DOHH2 (cell line): ENCODE data around the gene ZMAT2.
"Not testable (repeated sequence)": the region's sequence is repeated elsewhere in the genome, so short reads cannot be mapped to it uniquely, and the experiment has no call there.

ENCODE experiments used
- H3F3A ChIP-seq: fragments of 200-600 bp; sonication (generic), shearing (Covaris generic); 2 replicates; pipeline ENCODE4 v1.6.0; 2016; ENCODE audit warnings: antibody characterized with exemption, mild to moderate bottlenecking; ENCODE audit not compliant: control insufficient read depth, insufficient read depth
- H3K27ac ChIP-seq: fragments of 200-600 bp; sonication (generic); 2 replicates; pipeline ENCODE4 v1.5.1; 2014; ENCODE audit warnings: low read depth, mild to moderate bottlenecking, low read length, moderate library complexity
- H3K27me3 ChIP-seq: fragments of 200-600 bp; sonication (generic); 2 replicates; pipeline ENCODE4 v1.6.1; 2014; ENCODE audit warnings: mild to moderate bottlenecking, low read length, mixed read lengths; ENCODE audit not compliant: control insufficient read depth
- H3K36me3 ChIP-seq: fragments of 200-600 bp; sonication (generic); 2 replicates; pipeline ENCODE4 v1.6.1; 2014; ENCODE audit warnings: mild to moderate bottlenecking, low read length, moderate library complexity, mixed read lengths; ENCODE audit not compliant: control insufficient read depth
- H3K4me1 ChIP-seq: fragments of 200-600 bp; sonication (generic); 2 replicates; pipeline ENCODE4 v1.6.1; 2014; ENCODE audit warnings: mild to moderate bottlenecking, low read length, mixed read lengths; ENCODE audit not compliant: control insufficient read depth
- H3K4me2 ChIP-seq: fragments of 200-600 bp; sonication (generic); 2 replicates; pipeline ENCODE4 v1.6.0; 2014; ENCODE audit warnings: mild to moderate bottlenecking, low read length, moderate library complexity
- H3K4me3 ChIP-seq: fragments of 200-600 bp; sonication (generic); 2 replicates; pipeline ENCODE4 v1.5.1; 2014; ENCODE audit warnings: mild to moderate bottlenecking, low read length, mixed read lengths
- H3K79me2 ChIP-seq: fragments of 200-600 bp; sonication (generic); 2 replicates; pipeline ENCODE4 v1.6.1; 2014; ENCODE audit warnings: mild to moderate bottlenecking, low read length, mixed read lengths; ENCODE audit not compliant: control insufficient read depth
- H3K9me2 ChIP-seq: fragments of 200-600 bp; sonication (generic); replicated peaks from 2 replicates; pipeline ENCODE4 v1.6.1; 2014; ENCODE audit warnings: mild to moderate bottlenecking, low read length, mixed read lengths; ENCODE audit not compliant: control insufficient read depth
- H3K9me3 ChIP-seq: fragments of 200-600 bp; sonication (generic); 2 replicates; pipeline ENCODE4 v1.6.1; 2014; ENCODE audit warnings: antibody characterized with exemption, low read length, mixed read lengths; ENCODE audit not compliant: control insufficient read depth, insufficient read depth
- H4K20me1 ChIP-seq: fragments of 200-600 bp; sonication (generic); 2 replicates; pipeline ENCODE4 v1.6.0; 2014; ENCODE audit warnings: low read depth, mild to moderate bottlenecking, antibody characterized with exemption, low read length, moderate library complexity; ENCODE audit not compliant: control insufficient read depth, insufficient read depth
- CTCF ChIP-seq: fragments of 200-600 bp; sonication (generic); IDR thresholded peaks from one replicate; pipeline ENCODE4 v1.5.1; 2014; ENCODE audit warnings: antibody characterized with exemption, mild to moderate bottlenecking, low read depth, low read length; ENCODE audit not compliant: poor library complexity, severe bottlenecking
- EZH2phosphoT487 ChIP-seq: fragments of 200-600 bp; sonication (generic); IDR thresholded peaks from 2 replicates; pipeline ENCODE4 v1.6.1; 2017; ENCODE audit warnings: borderline replicate concordance, mild to moderate bottlenecking, antibody characterized with exemption, low read length, moderate library complexity, mixed read lengths

Gene ZMAT2

GRCh38 chr5:140664359-140665119 lies 35.7 kb upstream of the ZMAT2 start, which contains the start of gene WDR55:
Gene WDR55, plus strand, starts transcription at chr5:140664904. Its CDS starts 9 bp downstream, at chr5:140664913.
- no peak for TF ChIP-seq EZH2phosphoT487
- TF ChIP-seq CTCF: no peak
- peaks cover 19% of the 10 kb centered on the region for H3K4me1 ChIP-seq
- 0 out of 2 replicates have a peak, but pooled peaks cover 4% of the 10 kb centered on the region for H4K20me1 ChIP-seq
- H3K36me3 ChIP-seq: peaks cover 75% of the 10 kb centered on the region
- H3K27me3 ChIP-seq: no peaks in the 10 kb centered on the region
- peak within 1 kb of the TSS; percentile 82 for H3K4me2 ChIP-seq
- H3K9me2 ChIP-seq: no peaks in the 10 kb centered on the region
- peaks cover 8% of the 10 kb centered on the region; the same call in 1 of the 2 replicates for H3F3A ChIP-seq
- H3K4me3 ChIP-seq: peak within 1 kb of the TSS; percentile 99
- peaks cover 48% of the 10 kb centered on the region for H3K79me2 ChIP-seq
- H3K9me3 ChIP-seq: no peaks in the 10 kb centered on the region
- peak within 1 kb of the TSS; percentile 45 for H3K27ac ChIP-seq

GRCh38 chr5:140671035-140671434 lies 29.2 kb upstream of the ZMAT2 start:
- H4K20me1 ChIP-seq, H3K27ac ChIP-seq, H3K4me2 ChIP-seq, H3K4me3 ChIP-seq, H3K9me3 ChIP-seq, H3K27me3 ChIP-seq, H3K9me2 ChIP-seq, H3K4me1 ChIP-seq: not testable (repeated sequence)
- peaks cover 10% of the 10 kb centered on the region for H3F3A ChIP-seq
- peaks cover 91% of the 10 kb centered on the region for H3K36me3 ChIP-seq
- H3K79me2 ChIP-seq: peaks cover 34% of the 10 kb centered on the region

DNA sequence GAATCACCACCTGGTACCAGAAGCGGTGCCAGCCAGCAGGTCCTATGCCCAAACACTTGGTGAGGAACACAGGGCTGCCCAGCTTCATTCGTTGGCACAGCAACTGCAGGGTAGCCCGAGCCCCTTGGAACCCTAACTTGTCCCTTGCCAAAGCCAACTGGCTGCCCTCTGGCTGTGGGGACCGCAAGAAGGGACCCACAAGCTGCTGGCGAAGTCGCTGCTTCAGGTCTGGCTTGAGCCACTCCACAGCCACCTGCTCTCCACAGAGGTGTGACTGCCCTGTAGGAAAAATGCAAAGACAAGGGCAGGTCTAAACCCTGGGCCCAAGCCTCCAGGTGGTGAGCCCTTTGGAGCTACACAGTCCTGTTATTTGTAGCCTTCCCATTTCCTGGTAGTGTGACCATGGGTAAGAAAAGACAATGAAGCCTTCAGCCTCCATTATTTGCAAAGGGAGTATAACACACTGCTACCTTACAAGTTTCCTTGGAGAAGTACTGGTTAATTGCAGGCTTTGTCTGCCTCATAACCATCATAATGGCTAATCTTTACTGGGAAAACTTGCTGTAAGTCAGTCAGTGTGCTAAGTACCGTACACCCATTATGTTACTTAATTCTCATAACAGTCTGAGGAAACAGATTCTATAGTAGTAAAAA lies 28.6 kb upstream of the ZMAT2 start:
- Histone ChIP-seq H3K27ac (no peak overlapping the region), H3K27me3 (no peaks in the 10 kb centered on the region), H3K79me2 (peaks cover 29% of the 10 kb centered on the region), H3K4me3 (no peak overlapping the region), H3K4me1 (0 out of 2 replicates have a peak, but pooled peaks cover 1% of the 10 kb centered on the region), H3K4me2 (no peak overlapping the region), H4K20me1 (no peaks in the 10 kb centered on the region), H3K36me3 (peaks cover 94% of the 10 kb centered on the region), H3F3A (peaks cover 10% of the 10 kb centered on the region), H3K9me2 (no peaks in the 10 kb centered on the region), H3K9me3 (no peaks in the 10 kb centered on the region)
- no peak for TF ChIP-seq CTCF
- no peak for TF ChIP-seq EZH2phosphoT487
